T-helper 17 cell (primary cell): ENCODE data around the gene CMYA5. TPM values are rescaled to one million over a fixed set of nuclear protein-coding genes. Genes with fewer than 3 reads are reported as not detected.

Source experiments
- ATAC-seq: fragments of 150-1000 bp; cut with Tn5 transposase; 2 replicates; pipeline ENCODE4 v1.10.0; 2021; ENCODE audit warnings: mild to moderate bottlenecking, moderate library complexity
- DNase-seq, 3 donors: peaks; one replicate each; pipeline versions ENCODE4 v3.0.0 to v3.0.0-alpha.2; 2020 to 2021
- H3K9me3 ChIP-seq: one replicate; pipeline ENCODE4 v1.7.0; 2013; ENCODE audit warnings: low read length, mild to moderate bottlenecking; ENCODE audit not compliant: control insufficient read depth, poor library complexity, severe bottlenecking
- H3K27ac Mint-ChIP-seq: one replicate; pipeline ENCODE4 v1.8.0; 2022; ENCODE audit warnings: mild to moderate bottlenecking, moderate library complexity, mixed read lengths
- H3K27me3 Mint-ChIP-seq: one replicate; pipeline ENCODE4 v1.8.0; 2022; ENCODE audit warnings: mixed read lengths
- H3K36me3 Mint-ChIP-seq: one replicate; pipeline ENCODE4 v1.8.0; 2022; ENCODE audit warnings: low read depth, mixed read lengths
- H3K4me1 Mint-ChIP-seq: one replicate; pipeline ENCODE4 v1.8.0; 2022; ENCODE audit warnings: mild to moderate bottlenecking, mixed read lengths
- H3K4me3 Mint-ChIP-seq: one replicate; pipeline ENCODE4 v1.8.0; 2022; ENCODE audit warnings: mild to moderate bottlenecking, moderate library complexity, mixed read lengths
- total RNA-seq, 4 donors: library from RNA in 2 of 4; stranded (reverse) in 2 of 4; gene quantifications; one replicate each; pipeline ENCODE4 v1.2.3 and lab custom pipeline; 2022 to 2026

Gene CMYA5
- total RNA-seq, 2 donors from 2014 or later = 0.15 to 0.23 TPM

GRCh38 chr5:79712741-79713140, 23.1 kb downstream of the CMYA5 start:
- H3K36me3 Mint-ChIP-seq = no peaks in the 10 kb centered on the region
- ATAC-seq = no peak
- no peaks in the 10 kb centered on the region for H3K4me1 Mint-ChIP-seq
- peaks cover 8% of the 10 kb centered on the region for H3K27me3 Mint-ChIP-seq
- no peak overlapping the region for H3K4me3 Mint-ChIP-seq
- no peak overlapping the region for H3K27ac Mint-ChIP-seq
- no peaks in the 10 kb centered on the region for H3K9me3 ChIP-seq
- DNase-seq = no peak

DNA sequence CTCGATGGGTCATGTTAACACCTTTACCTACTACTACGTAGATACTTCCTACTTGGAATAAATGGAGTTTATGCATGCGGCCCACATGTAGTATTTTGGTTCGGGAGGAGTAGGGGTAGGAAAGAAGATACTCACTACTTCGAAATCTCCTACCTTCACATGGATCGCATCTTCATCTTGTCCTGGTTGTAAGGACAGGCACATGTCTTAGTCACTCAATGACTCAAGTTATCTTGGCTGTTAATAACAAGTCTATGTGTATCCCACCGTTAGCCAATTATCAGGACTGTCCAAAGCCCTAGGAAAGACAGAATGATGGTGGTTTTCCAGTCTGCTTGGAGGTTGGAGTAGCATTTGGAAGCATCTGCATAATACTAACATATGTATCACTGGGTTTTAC, 24.1 kb downstream of the CMYA5 start:
- H3K36me3 Mint-ChIP-seq = no peaks in the 10 kb centered on the region

GRCh38 chr5:79716839-79717238, 27.2 kb downstream of the CMYA5 start:
- H3K27me3 Mint-ChIP-seq = peaks cover 8% of the 10 kb centered on the region
- no peaks in the 10 kb centered on the region for H3K4me1 Mint-ChIP-seq
- H3K36me3 Mint-ChIP-seq = no peaks in the 10 kb centered on the region
- DNase-seq = no peak
- ATAC-seq = no peak
- H3K4me3 Mint-ChIP-seq = no peak overlapping the region
- no peaks in the 10 kb centered on the region for H3K9me3 ChIP-seq
- no peak overlapping the region for H3K27ac Mint-ChIP-seq

More for the DNA sequence above, 24.1 kb downstream of the CMYA5 start:
- DNase-seq (no peak), ATAC-seq (no peak)
- H3K9me3 ChIP-seq = no peaks in the 10 kb centered on the region
- H3K4me3 Mint-ChIP-seq = no peak overlapping the region
- H3K4me1 Mint-ChIP-seq = no peaks in the 10 kb centered on the region
- peaks cover 8% of the 10 kb centered on the region for H3K27me3 Mint-ChIP-seq
- no peak overlapping the region for H3K27ac Mint-ChIP-seq

- no peaks in the 10 kb centered on the region for H3K36me3 Mint-ChIP-seq
- H3K27me3 Mint-ChIP-seq = peaks cover 8% of the 10 kb centered on the region
- no peak overlapping the region for H3K27ac Mint-ChIP-seq
- DNase-seq = no peak
- ATAC-seq = no peak
- no peak overlapping the region for H3K4me3 Mint-ChIP-seq
- no peaks in the 10 kb centered on the region for H3K9me3 ChIP-seq
- no peaks in the 10 kb centered on the region for H3K4me1 Mint-ChIP-seq
Observed at GRCh38 chr5:79720096-79720495, 30.5 kb downstream of the CMYA5 start.

- H3K36me3 Mint-ChIP-seq = peaks cover 9% of the 10 kb centered on the region
- DNase-seq (no peak), ATAC-seq (no peak)
- H3K27ac Mint-ChIP-seq = no peak overlapping the region
- H3K4me1 Mint-ChIP-seq = peaks cover 16% of the 10 kb centered on the region
- H3K27me3 Mint-ChIP-seq = peaks cover 55% of the 10 kb centered on the region
- no peaks in the 10 kb centered on the region for H3K9me3 ChIP-seq
- H3K4me3 Mint-ChIP-seq = no peak overlapping the region
Observed at GRCh38 chr5:79727451-79728355, 38.1 kb downstream of the CMYA5 start.

DNA sequence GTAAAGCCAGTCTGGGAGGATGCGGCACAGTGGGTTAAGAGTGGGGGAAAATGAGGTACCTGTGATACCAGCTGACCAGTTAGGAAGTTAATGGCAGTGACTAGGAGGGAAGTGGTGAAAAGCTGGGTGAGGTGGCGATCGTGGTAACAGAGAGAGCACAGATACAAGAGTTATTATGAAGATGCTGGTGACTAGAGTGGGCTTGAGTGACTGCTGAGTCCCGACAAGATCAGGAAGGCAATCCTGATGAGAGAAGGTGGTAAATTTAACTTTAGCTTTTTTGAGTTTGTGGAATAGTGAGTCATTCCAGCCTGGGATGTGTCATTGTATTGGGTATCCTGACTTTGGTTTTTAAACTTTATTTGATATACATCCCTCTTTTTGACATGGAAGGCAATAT, 38.8 kb downstream of the CMYA5 start:
- Mint-ChIP-seq H3K27ac (no peak overlapping the region), H3K36me3 (peaks cover 9% of the 10 kb centered on the region), H3K4me1 (peaks cover 20% of the 10 kb centered on the region), H3K4me3 (no peak overlapping the region), H3K27me3 (peaks cover 59% of the 10 kb centered on the region)
- no peaks in the 10 kb centered on the region for H3K9me3 ChIP-seq
- no peak for DNase-seq
- no peak for ATAC-seq

- peaks cover 71% of the 10 kb centered on the region for H3K27me3 Mint-ChIP-seq
- H3K9me3 ChIP-seq = no peaks in the 10 kb centered on the region
- ATAC-seq (no peak), DNase-seq (no peak)
- H3K4me1 Mint-ChIP-seq = peaks cover 22% of the 10 kb centered on the region
- H3K27ac Mint-ChIP-seq = no peak overlapping the region
- H3K36me3 Mint-ChIP-seq = peaks cover 9% of the 10 kb centered on the region
- no peak overlapping the region for H3K4me3 Mint-ChIP-seq
Observed at GRCh38 chr5:79729679-79730078, 40.0 kb downstream of the CMYA5 start.

DNA sequence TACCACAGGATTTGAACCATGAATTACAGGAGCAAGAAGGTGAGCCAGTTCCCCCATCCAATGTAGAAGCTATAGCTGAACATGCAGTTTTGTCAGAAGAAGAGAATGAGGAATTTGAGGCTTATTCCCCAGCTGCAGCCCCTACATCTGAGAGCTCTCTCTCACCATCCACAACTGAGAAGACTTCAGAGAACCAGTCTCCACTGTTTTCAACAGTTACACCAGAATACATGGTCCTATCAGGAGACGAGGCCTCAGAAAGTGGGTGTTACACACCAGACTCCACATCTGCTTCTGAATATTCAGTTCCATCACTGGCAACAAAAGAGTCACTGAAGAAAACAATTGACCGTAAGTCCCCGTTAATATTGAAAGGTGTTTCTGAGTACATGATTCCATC, 40.9 kb downstream of the CMYA5 start:
- Mint-ChIP-seq H3K4me3 (no peak overlapping the region), H3K36me3 (peaks cover 9% of the 10 kb centered on the region), H3K4me1 (peaks cover 24% of the 10 kb centered on the region), H3K27ac (no peak overlapping the region), H3K27me3 (peaks cover 76% of the 10 kb centered on the region)
- H3K9me3 ChIP-seq = no peaks in the 10 kb centered on the region
- DNase-seq = no peak
- no peak for ATAC-seq

DNA sequence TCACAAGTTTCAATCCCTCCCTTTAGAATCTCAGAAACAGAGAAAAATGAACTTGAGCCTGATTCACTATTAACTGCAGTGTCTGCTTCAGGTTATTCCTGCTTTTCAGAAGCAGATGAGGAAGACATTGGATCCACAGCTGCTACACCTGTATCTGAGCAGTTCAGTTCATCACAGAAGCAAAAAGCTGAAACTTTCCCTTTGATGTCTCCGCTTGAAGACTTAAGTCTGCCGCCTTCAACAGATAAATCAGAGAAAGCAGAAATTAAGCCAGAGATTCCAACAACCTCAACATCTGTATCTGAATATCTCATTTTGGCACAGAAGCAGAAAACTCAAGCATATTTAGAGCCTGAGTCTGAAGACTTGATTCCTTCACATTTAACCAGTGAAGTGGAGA, 42.1 kb downstream of the CMYA5 start:
- no peak for DNase-seq
- Mint-ChIP-seq H3K4me1 (peaks cover 34% of the 10 kb centered on the region), H3K36me3 (peaks cover 6% of the 10 kb centered on the region), H3K4me3 (no peak overlapping the region), H3K27me3 (peaks cover 71% of the 10 kb centered on the region), H3K27ac (no peak overlapping the region)
- H3K9me3 ChIP-seq = no peaks in the 10 kb centered on the region
- no peak for ATAC-seq

DNA sequence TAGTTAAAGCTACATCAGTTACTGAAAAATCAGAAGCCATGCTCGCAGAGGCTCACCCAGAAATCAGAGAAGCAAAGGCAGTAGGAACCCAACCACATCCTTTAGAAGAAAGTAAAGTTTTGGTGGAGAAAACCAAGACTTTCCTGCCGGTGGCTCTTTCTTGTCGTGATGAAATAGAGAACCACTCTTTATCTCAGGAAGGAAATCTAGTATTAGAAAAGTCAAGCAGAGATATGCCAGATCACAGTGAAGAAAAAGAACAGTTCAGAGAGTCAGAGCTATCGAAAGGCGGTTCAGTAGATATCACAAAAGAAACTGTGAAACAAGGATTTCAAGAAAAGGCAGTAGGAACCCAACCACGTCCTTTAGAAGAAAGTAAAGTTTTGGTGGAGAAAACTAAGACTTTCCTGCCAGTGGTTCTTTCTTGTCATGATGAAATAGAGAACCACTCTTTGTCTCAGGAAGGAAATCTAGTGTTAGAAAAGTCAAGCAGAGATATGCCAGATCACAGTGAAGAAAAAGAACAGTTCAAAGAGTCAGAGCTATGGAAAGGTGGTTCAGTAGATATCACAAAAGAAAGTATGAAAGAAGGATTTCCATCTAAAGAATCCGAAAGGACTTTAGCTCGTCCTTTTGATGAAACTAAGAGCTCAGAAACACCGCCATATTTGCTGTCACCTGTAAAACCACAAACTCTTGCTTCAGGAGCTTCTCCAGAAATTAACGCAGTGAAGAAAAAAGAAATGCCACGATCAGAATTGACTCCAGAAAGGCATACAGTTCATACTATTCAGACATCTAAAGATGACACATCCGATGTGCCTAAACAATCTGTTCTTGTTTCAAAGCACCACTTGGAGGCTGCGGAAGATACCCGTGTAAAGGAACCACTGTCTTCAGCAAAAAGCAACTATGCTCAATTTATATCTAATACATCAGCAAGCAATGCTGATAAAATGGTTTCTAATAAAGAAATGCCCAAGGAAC, 47.2 kb downstream of the CMYA5 start:
- H3K27me3 Mint-ChIP-seq = peaks cover 27% of the 10 kb centered on the region
- no peaks in the 10 kb centered on the region for H3K9me3 ChIP-seq
- peaks cover 35% of the 10 kb centered on the region for H3K4me1 Mint-ChIP-seq
- H3K36me3 Mint-ChIP-seq = no peaks in the 10 kb centered on the region
- H3K4me3 Mint-ChIP-seq = peak overlapping the region; percentile 91
- ATAC-seq (peak; percentile 81), DNase-seq (no peak)
- H3K27ac Mint-ChIP-seq = peak overlapping the region; percentile 91

GRCh38 chr5:79738349-79738748, 48.7 kb downstream of the CMYA5 start:
- no peak overlapping the region for H3K27ac Mint-ChIP-seq
- H3K36me3 Mint-ChIP-seq = no peaks in the 10 kb centered on the region
- H3K4me1 Mint-ChIP-seq = peaks cover 30% of the 10 kb centered on the region
- H3K4me3 Mint-ChIP-seq = no peak overlapping the region
- no peak for DNase-seq
- peaks cover 18% of the 10 kb centered on the region for H3K27me3 Mint-ChIP-seq
- no peaks in the 10 kb centered on the region for H3K9me3 ChIP-seq
- ATAC-seq = no peak

DNA sequence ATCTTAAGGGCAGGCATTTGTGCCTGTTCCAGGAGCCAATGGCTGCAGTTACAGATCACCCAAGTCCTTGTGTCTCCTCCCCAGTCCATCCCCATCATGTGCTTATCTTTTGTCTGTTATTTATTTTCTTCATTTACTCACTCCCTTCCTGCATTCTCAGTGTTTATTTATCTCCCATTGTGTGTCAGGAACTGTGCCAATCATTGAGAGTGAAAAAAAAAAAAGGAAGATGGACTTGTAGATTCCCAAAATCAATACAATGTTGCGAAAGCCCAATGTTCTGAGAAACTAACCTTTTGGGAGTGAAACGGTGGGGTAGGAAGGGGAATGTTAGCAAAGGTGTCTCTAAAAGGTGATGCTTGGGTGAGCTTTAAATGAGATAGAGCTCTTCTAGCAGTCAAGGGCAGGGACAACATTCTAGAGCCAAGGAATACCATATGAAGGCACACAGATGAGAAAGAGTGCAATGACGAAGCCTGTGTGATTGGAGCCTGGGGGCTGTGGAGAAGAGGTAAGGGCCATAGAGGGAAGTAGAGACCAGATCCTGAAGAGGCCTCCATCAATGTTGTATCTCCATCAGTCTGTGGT, 53.0 kb downstream of the CMYA5 start:
- no peaks in the 10 kb centered on the region for H3K36me3 Mint-ChIP-seq
- H3K9me3 ChIP-seq = no peaks in the 10 kb centered on the region
- no peak for ATAC-seq
- H3K27me3 Mint-ChIP-seq = peaks cover 20% of the 10 kb centered on the region
- H3K27ac Mint-ChIP-seq = no peak overlapping the region
- DNase-seq = no peak
- H3K4me3 Mint-ChIP-seq = no peak overlapping the region
- peaks cover 9% of the 10 kb centered on the region for H3K4me1 Mint-ChIP-seq
